ENCODE data around the gene ZNF853.

- no peak for TF ChIP-seq CTCF (IDR thresholded peaks at IDR 0.05)
- TF ChIP-seq POLR2AphosphoS5 (IDR thresholded peaks at IDR 0.05) = no peak
Measured at GRCh38 chr7:6639032-6639431, 23.6 kb downstream of the ZNF853 start.

Data from prostate gland (tissue), 2 donors.